ENCODE data around the gene RPGRIP1L. TPM values are rescaled to one million over a fixed set of nuclear protein-coding genes. Genes with fewer than 3 reads are reported as not detected.

The RPGRIP1L gene
- total RNA-seq, 1 donor from 2014 or later: 15.3 TPM

DNA sequence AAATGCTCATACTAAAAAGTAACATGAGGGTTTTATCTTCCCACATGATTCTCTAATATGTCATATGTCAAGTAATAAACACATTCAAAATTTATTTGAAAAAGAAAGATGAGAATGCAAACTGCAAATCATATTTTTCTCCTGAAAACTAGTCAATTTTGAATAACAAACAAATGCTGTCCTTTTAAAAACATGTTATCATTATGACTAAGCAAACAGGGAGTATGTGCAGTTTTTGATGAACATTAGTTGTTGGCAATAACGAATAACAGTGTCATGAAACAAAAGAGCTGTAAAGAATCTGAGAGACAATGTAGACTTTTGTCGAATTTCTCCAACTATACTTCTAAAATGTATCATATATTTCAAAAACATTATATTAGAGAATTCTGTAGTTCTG is 34.8 kb downstream of the RPGRIP1L start:
- H3K27me3 ChIP-seq (ENCODE audit: control insufficient read depth, insufficient read depth, low read length): no peaks in the 10 kb centered on the region
- no peak for DNase-seq (ENCODE audit: low read depth)
- no peak overlapping the region for H3K4me3 ChIP-seq (ENCODE audit: low read depth, low read length)
- H3K36me3 ChIP-seq (ENCODE audit: control insufficient read depth, insufficient read depth, low read length): no peaks in the 10 kb centered on the region
- TF ChIP-seq, protein P1, sequence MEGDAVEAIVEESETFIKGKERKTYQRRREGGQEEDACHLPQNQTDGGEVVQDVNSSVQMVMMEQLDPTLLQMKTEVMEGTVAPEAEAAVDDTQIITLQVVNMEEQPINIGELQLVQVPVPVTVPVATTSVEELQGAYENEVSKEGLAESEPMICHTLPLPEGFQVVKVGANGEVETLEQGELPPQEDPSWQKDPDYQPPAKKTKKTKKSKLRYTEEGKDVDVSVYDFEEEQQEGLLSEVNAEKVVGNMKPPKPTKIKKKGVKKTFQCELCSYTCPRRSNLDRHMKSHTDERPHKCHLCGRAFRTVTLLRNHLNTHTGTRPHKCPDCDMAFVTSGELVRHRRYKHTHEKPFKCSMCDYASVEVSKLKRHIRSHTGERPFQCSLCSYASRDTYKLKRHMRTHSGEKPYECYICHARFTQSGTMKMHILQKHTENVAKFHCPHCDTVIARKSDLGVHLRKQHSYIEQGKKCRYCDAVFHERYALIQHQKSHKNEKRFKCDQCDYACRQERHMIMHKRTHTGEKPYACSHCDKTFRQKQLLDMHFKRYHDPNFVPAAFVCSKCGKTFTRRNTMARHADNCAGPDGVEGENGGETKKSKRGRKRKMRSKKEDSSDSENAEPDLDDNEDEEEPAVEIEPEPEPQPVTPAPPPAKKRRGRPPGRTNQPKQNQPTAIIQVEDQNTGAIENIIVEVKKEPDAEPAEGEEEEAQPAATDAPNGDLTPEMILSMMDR (IDR thresholded peaks at IDR 0.05; ENCODE audit: insufficient read depth, low read length, poor library complexity, severe bottlenecking): no peak

DNA sequence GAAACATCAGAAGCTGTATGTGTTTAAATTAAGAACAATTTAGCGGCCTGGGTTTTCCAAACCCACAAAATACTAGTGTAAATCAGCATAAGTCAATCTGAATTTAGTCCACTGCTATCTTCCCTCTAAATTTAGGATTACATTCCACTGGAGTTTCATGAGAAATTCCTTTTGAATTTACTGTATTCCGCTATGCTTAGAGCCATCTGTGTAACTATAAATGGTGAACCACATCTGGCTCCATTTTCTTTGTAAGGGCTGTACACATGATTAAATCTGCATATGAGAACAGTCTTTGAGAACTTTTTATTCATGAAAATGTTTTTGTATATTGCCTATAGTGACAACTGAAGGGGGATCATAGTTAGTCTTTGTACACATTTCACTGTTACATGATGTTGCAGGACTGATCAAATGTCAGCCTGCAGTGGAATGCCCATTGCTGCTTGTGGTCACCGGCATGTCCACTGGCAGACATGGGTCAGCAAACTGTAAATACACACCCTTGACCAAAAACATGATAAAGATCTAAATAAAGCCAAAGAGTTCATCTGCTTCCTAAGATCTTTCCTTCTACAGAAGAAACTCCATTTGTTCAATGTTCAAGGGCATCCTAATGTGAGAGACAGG is 36.8 kb downstream of the RPGRIP1L start:
- Histone ChIP-seq H3K36me3 (ENCODE audit: control insufficient read depth, insufficient read depth, low read length) (no peaks in the 10 kb centered on the region), H3K4me3 (ENCODE audit: low read depth, low read length) (no peak overlapping the region), H3K27me3 (ENCODE audit: control insufficient read depth, insufficient read depth, low read length) (no peaks in the 10 kb centered on the region)
- no peak for DNase-seq (ENCODE audit: low read depth)
- TF ChIP-seq, protein P1 (IDR thresholded peaks at IDR 0.05; ENCODE audit: insufficient read depth, low read length, poor library complexity, severe bottlenecking): no peak

DNA sequence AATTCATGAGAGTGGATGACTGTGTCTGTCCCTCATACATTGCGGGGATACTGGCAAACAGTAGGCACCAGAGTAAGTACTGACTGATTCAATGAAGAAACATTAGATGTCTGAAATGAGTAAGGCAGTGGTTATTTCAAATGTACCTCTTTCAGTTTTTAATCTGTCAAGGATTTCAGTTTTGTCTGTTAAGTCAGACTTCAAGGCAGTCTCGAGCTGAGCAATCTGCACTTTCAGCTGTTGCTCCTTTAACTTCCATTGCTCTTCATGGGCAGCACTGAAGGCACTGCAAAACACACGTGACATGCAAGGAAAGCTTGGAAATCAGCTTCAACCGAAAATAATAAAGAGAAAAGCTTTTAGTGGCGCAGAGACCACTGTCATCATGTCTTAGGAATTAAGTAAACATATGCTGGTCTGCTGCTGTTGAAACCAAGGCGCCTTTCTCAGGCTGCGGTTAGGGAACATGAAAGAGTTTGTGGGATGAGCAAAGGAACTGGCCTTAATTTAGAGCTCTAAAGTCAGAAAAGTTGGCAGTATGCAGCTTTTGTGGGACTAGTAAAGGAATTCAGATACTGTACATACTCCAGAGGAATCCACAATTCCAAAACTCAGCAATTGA is 38.8 kb downstream of the RPGRIP1L start:
- H3K27me3 ChIP-seq (ENCODE audit: control insufficient read depth, insufficient read depth, low read length): no peaks in the 10 kb centered on the region
- no peak for DNase-seq (ENCODE audit: low read depth)
- TF ChIP-seq, protein P1 (IDR thresholded peaks at IDR 0.05; ENCODE audit: insufficient read depth, low read length, poor library complexity, severe bottlenecking): no peak
- no peak overlapping the region for H3K4me3 ChIP-seq (ENCODE audit: low read depth, low read length)
- no peaks in the 10 kb centered on the region for H3K36me3 ChIP-seq (ENCODE audit: control insufficient read depth, insufficient read depth, low read length)

DNA sequence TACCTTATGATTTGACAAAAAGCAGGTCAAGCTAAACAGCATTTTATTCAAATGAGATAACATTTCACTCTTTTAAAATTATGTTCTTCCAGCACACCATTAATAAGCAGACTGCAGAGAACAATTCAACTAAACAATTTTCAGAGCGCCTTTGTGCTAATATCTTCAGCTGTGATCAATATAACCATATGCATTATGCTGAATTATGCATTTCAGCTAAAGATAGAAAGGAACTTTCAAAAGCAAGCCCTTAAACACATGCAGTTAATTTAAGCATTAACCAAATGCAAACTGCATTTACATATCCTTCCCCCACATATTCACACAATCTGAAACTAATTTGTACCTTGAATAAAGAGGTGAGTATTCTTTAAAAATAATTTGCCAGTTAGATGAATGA is 41.6 kb downstream of the RPGRIP1L start:
- TF ChIP-seq, protein P1 (IDR thresholded peaks at IDR 0.05; ENCODE audit: insufficient read depth, low read length, poor library complexity, severe bottlenecking): no peak
- H3K36me3 ChIP-seq (ENCODE audit: control insufficient read depth, insufficient read depth, low read length): no peaks in the 10 kb centered on the region
- H3K4me3 ChIP-seq (ENCODE audit: low read depth, low read length): no peak overlapping the region
- no peaks in the 10 kb centered on the region for H3K27me3 ChIP-seq (ENCODE audit: control insufficient read depth, insufficient read depth, low read length)
- no peak for DNase-seq (ENCODE audit: low read depth)

DNA sequence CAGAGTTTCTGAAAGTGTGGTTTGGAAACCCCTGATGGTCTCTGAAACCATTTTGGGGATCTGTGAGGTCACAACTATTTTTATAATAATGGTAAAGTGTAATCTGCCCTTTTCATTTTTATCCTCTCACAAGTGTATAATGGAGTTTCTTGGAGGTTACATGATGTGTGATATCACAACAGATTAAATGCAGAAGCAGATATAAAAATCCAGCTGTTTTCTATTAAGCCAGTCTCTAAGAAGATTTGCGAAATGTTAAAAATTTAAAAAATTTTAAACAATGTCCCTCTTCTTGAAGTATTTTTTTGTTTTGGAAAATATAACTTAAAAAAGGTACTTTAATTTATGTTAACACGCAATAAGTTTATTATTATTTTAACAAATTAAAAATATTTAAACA is 48.7 kb downstream of the RPGRIP1L start:
- no peak overlapping the region for H3K4me3 ChIP-seq (ENCODE audit: low read depth, low read length)
- H3K36me3 ChIP-seq (ENCODE audit: control insufficient read depth, insufficient read depth, low read length): no peaks in the 10 kb centered on the region
- no peak for DNase-seq (ENCODE audit: low read depth)
- no peaks in the 10 kb centered on the region for H3K27me3 ChIP-seq (ENCODE audit: control insufficient read depth, insufficient read depth, low read length)
- TF ChIP-seq, protein P1 (IDR thresholded peaks at IDR 0.05; ENCODE audit: insufficient read depth, low read length, poor library complexity, severe bottlenecking): no peak

DNA sequence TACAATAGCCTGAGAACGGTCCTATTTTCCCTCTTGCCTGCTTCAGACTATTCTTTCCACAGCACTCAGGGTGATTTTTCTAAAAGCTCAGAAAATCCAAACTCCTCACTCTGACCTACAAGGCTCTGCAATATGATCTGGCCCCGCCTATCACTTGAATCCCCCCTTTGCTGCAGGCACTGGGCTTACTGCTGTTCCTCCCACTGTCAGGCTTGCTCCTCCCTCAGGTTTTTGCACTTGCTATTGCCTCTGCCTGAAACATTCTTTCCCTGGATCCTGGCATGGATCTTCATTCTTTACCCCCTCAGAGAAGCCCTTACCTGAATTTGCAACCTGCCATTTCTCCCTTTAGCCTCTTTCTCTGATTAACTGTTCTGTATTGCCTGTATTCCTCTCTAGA is 52.3 kb downstream of the RPGRIP1L start:
- no peaks in the 10 kb centered on the region for H3K27me3 ChIP-seq (ENCODE audit: control insufficient read depth, insufficient read depth, low read length)
- H3K36me3 ChIP-seq (ENCODE audit: control insufficient read depth, insufficient read depth, low read length): no peaks in the 10 kb centered on the region
- TF ChIP-seq, protein P1 (IDR thresholded peaks at IDR 0.05; ENCODE audit: insufficient read depth, low read length, poor library complexity, severe bottlenecking): no peak
- no peak for DNase-seq (ENCODE audit: low read depth)
- H3K4me3 ChIP-seq (ENCODE audit: low read depth, low read length): no peak overlapping the region
